Epithelial cell of proximal tubule (primary cell): Measurements from ENCODE around the gene CHST15. TPM values are rescaled to one million over a fixed set of nuclear protein-coding genes. Genes with fewer than 3 reads are reported as not detected.

Experiments used
- DNase-seq: peaks from one replicate; pipeline ENCODE4 v3.0.0-alpha.2; 2011; ENCODE audit warnings: low read depth
- H3K4me3 ChIP-seq: 2 replicates; pipeline ENCODE4 v1.5.1; 2011; ENCODE audit warnings: low read depth, mild to moderate bottlenecking, low read length
- total RNA-seq: library from RNA; depleted of rRNA; stranded (reverse); fragments of >200 nt; gene quantifications from 2 replicates; pipeline ENCODE4 v1.2.3, GENCODE V29; 2015
- TF ChIP-seq, protein P1 (sequence below): conservative IDR thresholded peaks from 2 replicates; pipeline ENCODE4 v1.5.1; 2012; ENCODE audit warnings: low read depth, mild to moderate bottlenecking, low read length

The CHST15 gene
- total RNA-seq, 1 donor from 2014 or later = 20.6 TPM

GRCh38 chr10:123993534-123994416 is 99.6 kb downstream of the CHST15 start:
- DNase-seq = no peak
- TF ChIP-seq, protein P1, sequence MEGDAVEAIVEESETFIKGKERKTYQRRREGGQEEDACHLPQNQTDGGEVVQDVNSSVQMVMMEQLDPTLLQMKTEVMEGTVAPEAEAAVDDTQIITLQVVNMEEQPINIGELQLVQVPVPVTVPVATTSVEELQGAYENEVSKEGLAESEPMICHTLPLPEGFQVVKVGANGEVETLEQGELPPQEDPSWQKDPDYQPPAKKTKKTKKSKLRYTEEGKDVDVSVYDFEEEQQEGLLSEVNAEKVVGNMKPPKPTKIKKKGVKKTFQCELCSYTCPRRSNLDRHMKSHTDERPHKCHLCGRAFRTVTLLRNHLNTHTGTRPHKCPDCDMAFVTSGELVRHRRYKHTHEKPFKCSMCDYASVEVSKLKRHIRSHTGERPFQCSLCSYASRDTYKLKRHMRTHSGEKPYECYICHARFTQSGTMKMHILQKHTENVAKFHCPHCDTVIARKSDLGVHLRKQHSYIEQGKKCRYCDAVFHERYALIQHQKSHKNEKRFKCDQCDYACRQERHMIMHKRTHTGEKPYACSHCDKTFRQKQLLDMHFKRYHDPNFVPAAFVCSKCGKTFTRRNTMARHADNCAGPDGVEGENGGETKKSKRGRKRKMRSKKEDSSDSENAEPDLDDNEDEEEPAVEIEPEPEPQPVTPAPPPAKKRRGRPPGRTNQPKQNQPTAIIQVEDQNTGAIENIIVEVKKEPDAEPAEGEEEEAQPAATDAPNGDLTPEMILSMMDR = no peak
- peak overlapping the region; percentile 35 for H3K4me3 ChIP-seq

- DNase-seq = no peak
- TF ChIP-seq, protein P1 = no peak
- no peak overlapping the region for H3K4me3 ChIP-seq
Observed at GRCh38 chr10:123991611-123992570, 101.5 kb downstream of the CHST15 start.

DNA sequence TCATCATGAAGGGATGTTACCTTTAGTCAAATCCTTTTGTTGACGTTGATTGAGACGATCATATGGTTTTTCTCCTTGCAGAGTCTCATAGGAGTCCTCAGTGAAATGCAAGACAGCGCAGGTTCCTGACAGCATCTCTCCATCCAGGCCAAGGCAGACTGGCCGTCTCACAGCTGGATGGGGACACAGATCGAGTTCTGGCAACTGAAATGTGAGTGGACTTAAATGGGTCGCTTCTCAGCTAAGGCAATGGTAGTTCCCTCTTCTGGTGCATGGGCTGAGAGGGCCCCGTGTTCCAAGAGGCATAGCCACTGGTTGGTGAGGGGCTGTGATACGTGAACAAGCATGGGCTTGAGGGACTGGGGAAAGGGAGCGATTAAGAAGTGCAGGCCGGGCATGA is 102.5 kb downstream of the CHST15 start:
- H3K4me3 ChIP-seq = no peak overlapping the region
- TF ChIP-seq, protein P1 = no peak
- DNase-seq = no peak

DNA sequence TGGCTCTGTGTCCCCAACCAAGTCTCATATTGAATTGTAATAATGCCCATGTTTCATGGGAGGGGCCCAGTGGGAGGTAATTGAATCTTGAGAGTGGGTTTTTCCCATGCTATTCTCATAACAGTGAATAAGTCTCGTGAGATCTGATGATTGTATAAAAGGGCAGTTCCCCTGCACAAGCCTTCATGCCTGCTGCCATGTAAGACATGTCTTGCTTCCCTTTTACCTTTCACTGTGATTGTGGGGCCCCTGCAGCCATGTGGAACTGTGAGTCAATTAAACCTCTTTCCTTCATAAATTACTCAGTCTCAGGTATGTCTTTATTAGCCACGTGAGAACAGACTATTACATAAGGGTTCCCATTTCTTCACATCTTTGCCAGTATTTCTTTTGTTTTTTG is 104.7 kb downstream of the CHST15 start:
- DNase-seq = no peak
- TF ChIP-seq, protein P1 = no peak
- no peak overlapping the region for H3K4me3 ChIP-seq

DNA sequence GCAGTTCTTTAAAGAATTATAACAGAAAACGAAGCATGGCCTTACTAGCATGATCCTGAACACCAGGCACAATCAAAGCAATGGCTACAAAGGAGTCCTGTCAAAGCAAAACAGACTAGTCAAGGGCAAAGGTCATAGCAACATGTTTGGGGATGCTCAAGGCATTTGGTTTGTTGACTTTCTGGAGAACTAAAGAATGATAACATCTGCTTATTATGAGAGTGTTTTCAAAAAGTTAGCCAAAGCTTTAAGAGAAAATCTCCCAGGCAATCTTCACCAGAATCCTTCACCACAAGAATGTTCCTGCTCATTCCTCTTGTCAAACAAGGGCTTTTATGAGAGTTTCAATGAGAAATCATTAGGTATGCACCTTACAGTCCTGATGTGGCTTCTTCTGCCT is 106.7 kb downstream of the CHST15 start:
- TF ChIP-seq, protein P1 = no peak
- no peak for DNase-seq
- no peak overlapping the region for H3K4me3 ChIP-seq

- DNase-seq = peak; percentile 47
- H3K4me3 ChIP-seq = no peak overlapping the region
- TF ChIP-seq, protein P1 = no peak
Observed at GRCh38 chr10:123974406-123974805, 119.0 kb downstream of the CHST15 start.
